ENCODE data around the gene CENPF.
"Not testable (repeated sequence)": the region's sequence is repeated elsewhere in the genome, so short reads cannot be mapped to it uniquely, and the experiment has no call there.

CENPF gene

GRCh38 chr1:214583824-214584554 is 19.0 kb upstream of the CENPF start:
- DNase-seq, result no peak

- peak; percentile 46 for DNase-seq
These were observed 17.9 kb upstream of the CENPF start for GRCh38 chr1:214584805-214585766.

- DNase-seq, result no peak
These were observed 16.4 kb upstream of the CENPF start for GRCh38 chr1:214586621-214587020.

GRCh38 chr1:214587165-214587564 is 15.8 kb upstream of the CENPF start:
- DNase-seq, result no peak

GRCh38 chr1:214588963-214589597 is 13.9 kb upstream of the CENPF start:
- DNase-seq, result no peak

GRCh38 chr1:214590696-214591095 is 12.3 kb upstream of the CENPF start:
- DNase-seq, result no peak

- DNase-seq, result not testable (repeated sequence)
These were observed 11.1 kb upstream of the CENPF start for GRCh38 chr1:214591918-214592317.

- DNase-seq, result no peak
These were observed 9.8 kb upstream of the CENPF start for GRCh38 chr1:214593158-214593557.

GRCh38 chr1:214603819-214604252 is 841 bp downstream of the CENPF start:
- no peak for DNase-seq

- DNase-seq, result no peak
These were observed 1.5 kb downstream of the CENPF start for GRCh38 chr1:214604523-214604922.

GRCh38 chr1:214605484-214605883 is 2.5 kb downstream of the CENPF start:
- not testable (repeated sequence) for DNase-seq

GRCh38 chr1:214605933-214606925 is 3.2 kb downstream of the CENPF start:
- not testable (repeated sequence) for DNase-seq

- DNase-seq, result not testable (repeated sequence)
These were observed 4.7 kb downstream of the CENPF start for GRCh38 chr1:214607492-214608215.

GRCh38 chr1:214608216-214608783 is 5.3 kb downstream of the CENPF start:
- not testable (repeated sequence) for DNase-seq

- DNase-seq, result not testable (repeated sequence)
These were observed 5.8 kb downstream of the CENPF start for GRCh38 chr1:214608817-214609216.

- no peak for DNase-seq
These were observed 6.7 kb downstream of the CENPF start for GRCh38 chr1:214609692-214610091.

- DNase-seq, result not testable (repeated sequence)
These were observed 7.1 kb downstream of the CENPF start for GRCh38 chr1:214610136-214610535.

- no peak for DNase-seq
These were observed 12.1 kb downstream of the CENPF start for GRCh38 chr1:214615109-214615508.

GRCh38 chr1:214615871-214616270 is 12.9 kb downstream of the CENPF start:
- no peak for DNase-seq

GRCh38 chr1:214617246-214617645 is 14.3 kb downstream of the CENPF start:
- no peak for DNase-seq

- no peak for DNase-seq
These were observed 14.8 kb downstream of the CENPF start for GRCh38 chr1:214617843-214618242.

All from NCI-H1436 (cell line).